Stimulated activated CD4-positive, alpha-beta T cell treated with anti-CD3 and anti-CD28 coated beads, Interleukin-15, amount 100 ng/mL, for 48 hours (primary cell): ENCODE data around the gene ITLN1.
"Not testable (repeated sequence)": the region's sequence is repeated elsewhere in the genome, so short reads cannot be mapped to it uniquely, and the experiment has no call there.

Experiments used
- DNase-seq, 2 donors: peaks; one replicate each; pipeline ENCODE4 v3.0.0-alpha.2; 2020; ENCODE audit warnings: low read depth in 2 of 2

The ITLN1 gene

DNA sequence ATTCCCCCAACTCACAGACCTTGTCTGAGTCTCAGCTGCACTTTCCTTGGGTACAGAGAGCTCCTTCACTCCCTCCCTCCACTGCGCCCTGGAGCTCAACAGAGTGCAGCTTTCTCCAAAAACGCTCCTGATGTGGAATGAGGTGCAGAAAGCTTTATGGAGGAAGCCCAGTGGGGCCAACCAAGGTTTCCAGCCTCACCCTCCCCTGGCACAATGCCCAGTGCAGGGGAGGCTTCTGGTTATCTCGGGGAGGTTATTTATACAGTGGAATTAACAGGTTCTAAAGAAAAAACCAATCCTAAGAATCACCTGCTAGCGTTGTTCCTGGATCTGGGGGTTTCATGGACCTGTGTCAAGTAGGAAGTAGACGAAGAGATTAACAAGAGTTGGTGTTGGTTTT is at the start of gene ITLN1:
Gene ITLN1 (minus strand): TSS at position 139 of the 400 bp plus-strand sequence. CDS start 303 bp downstream, outside the sequence.
- DNase-seq, result no peak

DNA sequence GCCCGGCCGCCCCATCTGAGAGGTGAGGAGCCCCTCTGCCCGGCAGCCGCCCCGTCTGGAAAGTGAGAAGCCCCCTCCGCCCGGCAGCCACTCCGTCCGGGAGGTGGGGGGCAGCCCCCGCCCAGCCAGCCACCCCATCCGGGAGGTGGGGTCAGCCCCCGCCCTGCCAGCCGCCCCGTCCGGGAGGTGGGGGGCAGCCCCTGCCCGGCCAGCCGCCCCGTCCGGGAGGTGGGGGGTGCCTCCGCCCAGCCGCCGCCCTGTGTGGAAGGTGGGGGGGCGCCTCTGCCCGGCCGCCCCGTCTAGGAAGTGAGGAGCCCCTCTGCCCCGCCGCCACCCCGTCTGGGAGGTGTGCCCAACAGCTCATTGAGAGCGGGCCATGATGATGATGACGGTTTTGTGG is 48.3 kb upstream of the ITLN1 start:
- DNase-seq, result not testable (repeated sequence)

DNA sequence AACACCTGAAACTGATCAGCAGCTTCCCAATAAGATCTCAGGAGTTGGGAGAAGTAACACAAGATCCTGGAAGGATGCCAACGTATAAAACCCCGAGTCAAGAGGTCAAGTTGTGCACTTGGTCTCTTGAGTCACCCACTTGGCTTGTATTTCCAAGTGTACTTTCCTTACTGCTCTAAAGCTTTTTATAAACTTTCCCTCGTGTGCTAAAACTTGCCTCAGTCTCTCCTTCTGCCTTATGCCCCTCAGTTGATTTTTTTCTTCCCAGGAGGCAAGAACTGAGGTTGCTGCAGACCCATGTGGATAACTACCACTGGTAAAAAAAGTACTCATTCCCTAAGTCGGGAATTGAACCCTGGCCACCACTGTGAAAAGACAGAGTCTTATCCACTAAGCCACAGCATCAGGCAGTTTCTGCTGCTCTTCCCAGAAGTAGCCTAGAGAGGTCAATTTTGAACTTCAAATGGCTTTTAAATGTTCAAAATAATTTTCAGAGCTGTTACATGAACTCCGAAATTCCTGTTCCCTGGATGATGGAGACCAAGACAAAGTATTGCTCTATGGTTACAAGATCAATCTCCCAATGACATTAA is 40.8 kb upstream of the ITLN1 start:
- DNase-seq, result no peak

DNA sequence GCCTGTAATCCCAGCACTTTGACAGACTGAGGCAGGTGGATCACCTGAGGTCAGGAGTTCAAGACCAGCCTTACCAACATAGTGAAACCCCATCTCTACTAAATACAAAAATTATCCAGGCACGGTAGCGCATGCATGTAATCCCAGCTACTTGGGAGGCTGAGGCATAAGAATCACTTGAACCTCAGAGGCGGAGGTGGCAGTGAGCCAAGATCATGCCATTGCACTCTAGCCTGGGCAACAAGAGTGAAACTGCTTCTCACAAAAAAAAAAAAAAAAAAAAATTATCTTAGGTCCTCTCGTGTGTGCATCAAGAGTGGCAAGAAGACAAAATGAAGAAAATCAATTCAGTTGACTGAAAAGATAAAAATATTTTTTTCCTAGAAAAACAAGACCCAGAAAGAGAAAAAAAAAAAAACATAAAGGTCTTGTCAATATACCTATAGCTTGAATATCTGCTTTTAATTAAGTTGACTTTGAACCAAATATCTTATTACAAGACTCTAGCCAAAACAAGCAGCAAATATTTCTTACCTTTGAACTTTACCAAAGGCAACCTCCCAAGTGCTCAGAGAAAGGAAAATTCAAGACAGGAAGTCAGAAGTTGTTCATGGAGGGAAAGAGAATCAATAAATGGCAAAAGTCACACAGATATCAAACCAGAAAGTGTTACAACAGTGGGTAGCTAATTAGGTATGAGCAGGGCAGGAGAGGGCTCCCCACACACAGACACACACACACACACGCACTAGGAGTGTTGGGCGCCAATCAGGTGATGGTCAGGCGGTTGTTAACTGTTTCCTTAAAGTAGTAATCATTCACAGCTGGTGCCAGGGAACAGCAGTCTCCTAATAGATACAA is 40.0 kb upstream of the ITLN1 start:
- no peak for DNase-seq

DNA sequence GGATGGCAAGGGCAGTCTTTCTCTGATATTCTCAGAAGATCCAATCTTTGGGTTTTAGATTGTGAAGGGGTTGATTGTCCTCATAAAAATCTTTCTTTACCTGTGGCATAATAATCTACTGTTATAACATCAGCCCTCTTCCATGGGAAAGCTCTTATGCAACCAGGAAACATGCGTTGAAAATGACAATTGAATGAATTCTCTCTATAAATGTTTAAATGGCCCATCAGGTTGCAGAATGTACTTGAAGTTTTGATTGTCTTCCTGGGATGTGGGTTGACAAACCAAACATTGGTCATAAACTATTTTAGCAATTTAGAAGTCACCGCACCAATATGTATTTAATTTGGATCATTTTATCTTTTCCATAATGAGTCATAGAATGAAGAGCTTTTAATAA is 31.7 kb upstream of the ITLN1 start:
- no peak for DNase-seq

DNA sequence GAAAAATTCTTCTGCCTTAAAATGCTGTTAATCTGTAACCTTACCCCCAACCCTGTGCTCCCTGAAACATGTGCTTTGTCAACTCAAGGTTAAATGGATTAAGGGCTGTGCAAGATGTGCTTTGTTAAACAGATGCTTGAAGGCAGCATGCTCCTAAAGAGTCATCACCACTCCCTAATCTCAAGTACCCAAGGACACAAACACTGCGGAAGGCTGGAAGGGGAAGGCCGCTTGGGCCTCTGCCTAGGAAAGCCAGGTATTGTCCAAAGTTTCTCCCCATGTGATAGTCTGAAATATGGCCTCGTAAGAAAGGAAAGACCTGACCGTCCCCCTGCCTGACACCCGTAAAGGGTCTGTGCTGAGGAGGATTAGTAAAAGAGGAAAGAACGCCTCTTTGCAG is 28.2 kb upstream of the ITLN1 start:
- not testable (repeated sequence) for DNase-seq

DNA sequence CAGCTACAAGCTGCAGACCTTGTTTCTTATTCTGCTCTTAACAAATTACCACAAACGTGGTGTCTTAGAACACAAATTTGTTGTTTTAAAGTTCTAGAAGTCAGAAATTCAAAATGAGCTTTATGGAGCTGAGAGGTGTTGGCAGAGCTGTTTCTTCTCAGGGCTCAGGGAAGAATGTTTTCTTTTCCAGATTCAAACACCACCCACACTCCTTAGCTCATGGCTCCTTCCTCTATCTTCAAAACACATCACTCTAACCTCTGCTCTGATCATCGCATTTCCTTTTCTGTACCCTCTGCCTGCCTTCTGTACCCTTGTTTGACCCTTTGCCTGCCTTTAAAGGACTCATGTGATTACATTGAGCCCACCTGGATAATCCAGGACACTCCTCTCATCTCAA is 26.9 kb upstream of the ITLN1 start:
- no peak for DNase-seq

DNA sequence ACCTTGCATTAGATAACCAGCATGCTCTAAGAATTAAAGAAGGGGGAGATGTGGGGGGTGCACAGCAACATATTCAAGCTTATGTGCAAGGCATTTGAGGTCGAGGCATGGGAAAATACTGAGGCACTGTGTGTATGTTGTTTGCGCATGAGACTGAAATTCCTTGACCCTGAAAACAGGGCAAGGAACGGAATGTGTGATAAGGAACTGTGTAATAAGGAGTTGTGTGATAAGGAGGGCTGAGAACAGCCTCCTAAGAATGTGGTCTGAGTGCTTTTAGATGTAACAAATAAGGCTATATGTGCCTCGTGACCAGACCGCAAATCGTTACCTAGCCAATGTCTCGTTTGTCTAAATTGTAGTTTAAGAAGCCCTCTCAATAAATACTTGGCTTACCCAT is 26.5 kb upstream of the ITLN1 start:
- no peak for DNase-seq

DNA sequence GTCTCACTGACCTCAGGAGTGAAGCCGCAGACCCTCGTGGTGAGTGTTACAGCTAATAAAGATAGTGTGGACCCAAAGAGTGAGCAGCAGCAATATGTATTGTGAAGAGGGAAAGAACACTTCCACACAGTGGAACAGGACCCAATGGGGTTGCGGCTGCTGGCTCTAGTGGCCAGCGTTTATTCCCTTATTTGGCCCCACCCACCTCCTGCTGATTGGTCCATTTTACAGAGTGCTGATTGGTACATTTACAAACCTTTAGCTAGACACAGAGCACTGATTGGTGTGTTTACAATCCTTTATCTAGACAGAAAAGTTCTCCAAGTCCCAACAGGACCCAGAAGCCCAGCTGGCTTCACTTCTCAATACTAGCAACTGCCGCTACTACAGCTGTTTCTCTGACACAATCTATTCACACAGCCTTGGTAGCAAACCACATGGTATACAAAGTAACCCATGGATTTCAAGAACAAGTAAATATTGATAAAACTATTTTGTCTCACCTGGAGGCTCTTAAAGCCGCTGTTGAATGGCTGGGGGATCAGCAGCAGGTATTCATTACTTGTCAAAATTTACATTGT is 25.3 kb upstream of the ITLN1 start:
- DNase-seq, result no peak

DNA sequence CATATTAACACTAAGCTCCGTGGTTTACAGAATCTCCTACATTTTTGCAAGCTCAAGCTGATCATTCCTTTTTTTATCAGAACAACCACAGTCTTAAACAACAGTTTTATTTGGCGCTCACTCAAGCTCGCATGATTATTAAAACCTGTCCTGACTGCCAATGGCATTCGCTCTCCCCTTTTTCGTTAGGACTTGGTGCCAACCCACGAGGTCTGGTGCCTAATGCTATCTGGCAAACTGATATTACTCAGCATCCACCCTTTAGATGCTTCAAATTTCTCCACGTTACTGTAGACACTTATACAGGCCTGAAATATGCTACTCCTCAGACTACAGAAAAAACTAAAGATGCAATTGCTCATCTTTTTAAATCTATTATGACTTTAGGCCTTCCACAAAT is 23.0 kb upstream of the ITLN1 start:
- no peak for DNase-seq

DNA sequence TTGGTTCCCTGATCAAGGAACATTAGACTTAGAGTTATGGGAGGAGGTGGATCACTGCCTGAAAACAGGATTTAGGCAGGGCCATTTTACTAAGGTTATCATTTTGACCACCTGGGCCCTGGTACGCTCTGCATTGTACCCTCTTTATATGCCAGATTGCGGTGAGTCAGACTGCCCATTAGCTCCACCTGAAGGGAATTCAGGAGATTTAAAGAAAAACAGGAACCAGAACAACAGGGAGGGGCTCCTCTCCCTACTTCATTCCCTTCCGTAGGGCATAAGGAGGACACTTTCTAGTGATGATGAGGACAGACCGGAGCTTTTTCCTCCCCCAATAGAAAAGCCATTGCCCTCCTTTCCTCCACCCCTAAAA is 20.6 kb upstream of the ITLN1 start:
- no peak for DNase-seq

DNA sequence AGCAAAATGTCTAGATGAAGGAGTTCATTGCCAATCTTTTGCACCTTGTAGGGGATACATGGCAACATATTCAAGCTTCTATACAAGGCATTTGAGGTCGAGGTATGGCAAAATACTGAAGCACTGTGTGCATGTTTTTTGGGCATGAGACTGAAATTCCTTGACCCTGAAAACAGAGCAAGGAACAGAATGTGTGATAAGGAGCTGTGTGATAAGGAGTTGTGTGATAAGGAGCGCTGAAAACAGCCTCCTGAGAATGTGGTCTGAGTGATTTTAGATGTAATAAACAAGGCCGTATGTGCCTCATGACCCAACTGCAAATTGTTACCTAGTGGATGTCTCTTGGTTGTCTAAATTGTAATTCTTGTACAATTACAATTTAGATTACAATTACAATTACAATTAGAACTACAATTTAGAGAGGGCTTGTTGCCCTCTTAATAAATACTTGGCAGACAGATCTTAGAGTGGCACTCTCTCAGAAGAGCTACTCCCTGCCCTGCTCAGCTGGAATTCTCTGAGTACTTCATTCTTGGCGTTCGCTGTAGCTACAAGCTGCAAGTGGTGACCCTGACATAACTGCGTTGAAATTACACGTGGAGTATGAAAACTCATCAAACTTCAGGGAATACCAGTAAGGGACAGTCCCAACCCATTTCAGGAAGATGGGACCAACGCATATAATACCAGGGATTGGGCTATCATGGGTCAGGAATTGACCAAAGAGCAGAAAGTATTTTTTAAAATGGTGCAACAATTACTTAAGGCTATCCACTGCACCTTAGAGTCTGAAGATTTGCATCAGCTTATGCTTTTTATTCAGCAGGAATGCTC is 20.0 kb upstream of the ITLN1 start:
- DNase-seq, result no peak

DNA sequence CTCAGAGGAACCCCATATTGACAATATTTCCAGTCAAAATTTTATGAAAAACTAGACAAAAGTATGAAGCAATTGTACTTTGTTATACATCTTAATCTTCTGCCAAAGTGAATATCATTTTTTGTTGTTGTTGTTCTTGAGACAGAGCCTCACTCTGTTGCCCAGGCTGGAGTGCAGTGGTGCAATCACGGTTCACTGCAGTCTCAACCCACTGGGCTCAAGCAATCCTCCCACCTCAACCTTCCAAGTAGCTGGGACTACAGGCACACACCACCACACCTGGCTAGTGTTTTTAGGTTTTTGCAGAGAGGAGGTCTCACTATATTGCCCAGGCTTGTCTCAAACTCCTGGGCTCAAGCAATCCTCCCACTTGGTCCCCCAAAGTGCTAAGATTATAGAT is 17.3 kb upstream of the ITLN1 start:
- not testable (repeated sequence) for DNase-seq

DNA sequence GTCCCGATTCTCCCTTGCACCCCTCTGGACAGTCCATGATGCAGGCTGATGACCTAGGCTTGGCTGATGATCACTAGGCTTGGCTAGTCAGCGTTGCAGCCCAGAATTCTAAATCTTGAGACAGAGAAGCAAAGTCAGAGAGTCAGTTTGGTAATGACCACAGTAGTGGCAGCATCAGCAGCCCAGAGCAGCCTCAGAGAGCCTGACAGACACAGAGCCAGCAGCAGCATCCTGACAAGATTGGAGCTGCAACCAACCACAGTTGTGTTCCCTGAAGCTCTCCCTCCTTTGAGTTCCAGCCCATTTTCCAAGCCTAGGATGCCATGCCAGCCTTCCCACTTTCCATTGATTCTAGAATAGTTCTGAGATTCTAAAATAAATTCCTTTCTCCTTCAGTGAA is 16.8 kb upstream of the ITLN1 start:
- DNase-seq, result no peak

DNA sequence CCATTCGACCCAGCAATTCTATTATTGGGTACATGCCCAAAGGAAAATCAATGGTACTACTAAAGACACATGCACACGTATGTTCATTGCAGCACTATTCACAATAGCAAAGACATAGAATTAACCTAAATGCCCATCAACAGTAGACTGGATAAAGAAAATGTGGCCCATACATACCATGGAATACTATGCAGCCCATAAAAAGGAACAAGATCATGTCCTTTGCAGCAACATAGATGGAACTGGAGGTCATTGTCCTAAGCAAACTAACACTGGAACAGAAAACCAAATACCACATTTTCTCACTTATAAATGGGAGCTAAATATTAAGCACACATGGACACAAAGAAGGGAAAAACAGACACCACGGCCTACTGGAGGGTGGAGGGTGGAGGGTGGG is 15.7 kb upstream of the ITLN1 start:
- DNase-seq, result not testable (repeated sequence)

DNA sequence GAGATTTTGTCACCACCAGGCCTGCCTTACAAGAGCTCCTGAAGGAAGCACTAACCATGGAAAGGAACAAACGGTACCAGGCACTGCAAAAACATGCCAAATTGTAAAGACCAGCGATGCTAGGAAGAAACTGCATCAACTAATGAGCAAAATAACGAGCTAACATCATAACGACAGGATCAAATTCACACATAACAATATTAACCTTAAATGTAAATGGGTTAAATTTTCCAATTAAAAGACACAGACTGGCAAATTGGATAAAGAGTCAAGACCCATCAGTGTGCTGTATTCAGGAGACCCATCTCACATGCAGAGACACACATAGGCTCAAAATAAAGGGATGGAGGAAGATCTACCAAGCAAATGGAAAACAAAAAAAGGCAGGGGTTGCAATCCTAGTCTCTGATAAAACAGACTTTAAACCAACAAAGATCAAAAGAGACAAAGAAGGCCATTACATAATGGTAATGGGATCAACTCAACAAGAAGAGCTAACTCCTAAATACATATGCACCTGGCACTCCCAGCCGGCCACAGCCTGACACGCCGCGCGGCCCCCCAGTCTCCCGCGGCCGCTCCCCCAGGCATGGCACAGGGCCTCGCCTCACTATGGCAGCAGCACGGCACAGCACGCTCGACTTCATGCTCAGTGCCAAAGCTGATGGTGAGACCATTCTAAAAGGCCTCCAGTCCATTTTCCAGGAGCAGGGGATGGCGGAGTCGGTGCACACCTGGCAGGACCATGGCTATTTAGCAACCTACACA is 9.6 kb upstream of the ITLN1 start:
- not testable (repeated sequence) for DNase-seq

DNA sequence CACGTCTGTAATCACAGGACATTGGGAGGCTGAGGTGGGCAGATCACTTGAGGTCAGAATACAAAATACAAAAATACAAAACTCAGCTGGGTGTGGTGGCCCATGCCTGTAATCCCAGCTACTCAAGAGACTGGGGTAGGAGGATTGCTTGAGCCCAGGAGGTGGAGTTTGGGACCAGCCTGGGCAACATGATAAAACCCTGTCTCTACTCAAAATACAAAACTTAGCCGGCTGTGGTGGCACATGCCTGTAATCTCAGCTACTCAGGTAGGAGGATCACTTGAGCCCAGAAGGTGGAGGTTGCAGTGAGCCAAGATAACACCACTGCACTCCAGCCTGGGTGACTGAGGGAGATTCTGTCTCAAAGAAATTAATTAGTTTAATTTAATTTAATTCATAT is 6.5 kb upstream of the ITLN1 start:
- DNase-seq, result no peak

DNA sequence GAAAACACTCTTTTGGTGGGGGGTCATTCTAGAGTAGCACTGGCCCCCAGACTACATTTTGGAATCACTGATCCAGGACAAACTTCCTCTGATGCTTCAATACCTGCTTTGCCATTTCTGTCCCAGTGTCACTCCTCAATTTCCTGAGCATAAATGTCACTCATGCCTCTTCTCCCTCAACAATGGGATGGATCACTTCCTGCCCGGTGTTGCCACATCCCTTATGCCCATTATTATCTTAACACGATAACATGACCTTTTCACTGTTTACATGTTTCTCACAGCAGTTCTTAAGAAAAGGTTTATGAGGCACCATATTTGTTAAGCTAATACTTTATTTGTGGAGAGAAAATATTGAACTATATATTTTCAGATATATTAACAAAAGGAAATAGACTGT is 3.9 kb upstream of the ITLN1 start:
- DNase-seq, result no peak

DNA sequence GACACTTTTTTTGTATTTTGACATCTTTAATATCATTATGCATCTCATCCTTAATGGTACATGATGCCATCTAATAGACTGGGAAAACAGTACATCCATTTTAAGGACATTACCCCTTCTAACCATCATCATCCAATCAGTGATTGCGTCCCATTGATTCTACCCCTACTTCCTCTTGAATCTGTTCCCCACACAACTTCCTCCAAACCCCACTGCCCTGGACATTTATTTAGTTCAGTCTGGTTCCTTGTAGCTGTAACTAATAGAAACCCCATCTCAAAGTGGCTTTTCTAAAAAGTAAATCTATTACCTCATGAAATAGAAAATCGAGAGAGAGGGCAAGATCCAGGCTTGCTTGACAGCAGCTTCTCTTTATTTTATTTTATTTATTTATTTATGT is 2.1 kb upstream of the ITLN1 start:
- DNase-seq, result no peak

DNA sequence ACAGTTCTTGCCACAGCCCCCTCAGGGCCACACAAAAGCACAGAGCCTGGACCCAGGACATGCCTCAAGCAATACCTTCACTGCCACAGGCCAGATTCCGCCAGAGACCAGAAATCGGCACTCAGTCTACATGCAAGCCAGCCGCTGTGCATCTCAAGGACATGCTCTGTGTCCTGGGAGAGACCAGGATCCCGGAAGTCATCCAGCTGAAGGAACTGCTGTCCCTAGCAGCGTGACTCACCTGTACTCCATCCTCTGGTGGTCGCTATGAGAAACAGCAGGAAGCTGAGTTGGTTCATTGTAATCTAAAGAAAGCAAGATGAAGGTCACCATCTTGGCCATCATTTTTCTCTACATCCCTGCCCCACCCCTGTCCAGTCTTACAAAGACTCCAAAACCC is 401 bp downstream of the ITLN1 start:
- no peak for DNase-seq
